ENCODE measurements around the gene RAD23B. TPM values are rescaled to one million over a fixed set of nuclear protein-coding genes. Genes with fewer than 3 reads are reported as not detected.

The RAD23B gene
- 131 and 133 TPM in 2 replicates for total RNA-seq

DNA sequence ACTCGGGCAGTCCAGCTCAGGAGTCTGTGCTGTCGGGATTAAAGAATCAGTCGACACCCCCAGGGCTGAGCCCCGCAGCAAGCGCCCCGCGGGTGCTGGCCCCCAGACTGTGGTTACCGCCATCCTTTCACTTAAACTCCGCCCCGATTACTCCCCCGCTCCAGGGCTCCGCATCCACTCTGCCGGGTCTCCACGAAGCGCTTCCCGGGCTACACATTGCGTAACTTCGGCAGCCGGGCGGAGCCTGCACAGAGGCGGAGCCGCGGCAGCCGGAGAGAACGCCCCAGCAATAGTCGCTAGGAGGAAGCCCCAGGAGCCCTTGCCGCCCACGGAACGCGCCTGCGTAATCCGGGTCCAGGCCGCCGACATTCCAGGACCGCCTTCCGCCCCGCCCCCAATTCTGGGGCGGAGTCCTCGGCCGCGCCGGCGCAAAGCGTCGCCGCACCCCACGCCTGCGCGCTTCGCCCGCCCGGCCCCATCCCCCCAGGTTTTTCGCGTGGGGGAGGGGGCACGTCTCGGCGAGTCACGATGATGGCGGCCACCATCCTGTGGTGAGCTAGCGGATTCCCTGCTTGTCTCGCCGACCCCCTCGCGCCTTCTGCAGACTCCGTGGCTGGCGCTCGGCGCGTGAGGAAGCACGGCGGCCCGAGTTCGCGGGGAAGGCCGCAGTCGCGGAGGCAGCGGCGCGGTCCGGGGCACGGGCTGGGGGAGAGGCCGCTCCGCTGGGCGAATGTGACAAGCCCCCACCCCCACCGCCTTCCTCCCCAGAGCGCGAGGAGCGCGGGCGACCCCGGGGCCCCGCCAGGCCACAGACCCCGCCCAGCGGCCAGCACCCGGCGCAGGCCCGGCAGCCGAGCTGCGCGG is at the start of gene RAD23B:
TSS of gene RAD23B (plus strand) at position 521 of the 864 bp plus-strand sequence. CDS start 351 bp downstream, outside the sequence.

Other genes with a start within 250 kb of the RAD23B start
- gene KLF4, start 206.5 kb downstream of the RAD23B start, total RNA-seq, result 28.7 and 29.0 TPM in 2 replicates